H9 (cell line): ENCODE data around the gene KLF13. TPM values are rescaled to one million over a fixed set of nuclear protein-coding genes. Genes with fewer than 3 reads are reported as not detected.

Experiments used
- DNase-seq: peaks from one replicate; pipeline ENCODE4 v3.0.0-alpha.2; 2017
- H2AFZ ChIP-seq: one replicate; pipeline ENCODE4 v1.6.1; 2013; ENCODE audit warnings: mild to moderate bottlenecking, low read length, control low read depth, moderate library complexity
- H2AK5ac ChIP-seq: 2 replicates; pipeline ENCODE4 v1.6.1; 2013; ENCODE audit warnings: low read length, control low read depth, mixed read lengths; ENCODE audit not compliant: insufficient read length
- H2BK120ac ChIP-seq: one replicate; pipeline ENCODE4 v1.6.1; 2013; ENCODE audit warnings: low read depth, mild to moderate bottlenecking, low read length, control low read depth, inconsistent platforms; ENCODE audit not compliant: poor library complexity, severe bottlenecking
- H2BK12ac ChIP-seq: 2 replicates; pipeline ENCODE4 v1.6.1; 2013; ENCODE audit warnings: low read length, control low read depth, mixed read lengths, low read depth; ENCODE audit not compliant: insufficient read length
- H2BK15ac ChIP-seq: 2 replicates; pipeline ENCODE4 v1.6.1; 2013; ENCODE audit warnings: low read depth, low read length, control low read depth
- H2BK20ac ChIP-seq: one replicate; pipeline ENCODE4 v1.6.1; 2013; ENCODE audit warnings: low read depth, mild to moderate bottlenecking, low read length, control low read depth, inconsistent platforms; ENCODE audit not compliant: poor library complexity, severe bottlenecking
- H2BK5ac ChIP-seq: 2 replicates; pipeline ENCODE4 v1.6.1; 2013; ENCODE audit warnings: low read length, control low read depth, mixed read lengths; ENCODE audit not compliant: insufficient read length
- H3K14ac ChIP-seq: 2 replicates; pipeline ENCODE4 v1.6.1; 2013; ENCODE audit warnings: low read length, control low read depth; ENCODE audit not compliant: insufficient read depth
- H3K18ac ChIP-seq: 2 replicates; pipeline ENCODE4 v1.6.1; 2013; ENCODE audit warnings: low read depth, mild to moderate bottlenecking, mixed read lengths, low read length, control low read depth; ENCODE audit not compliant: insufficient read length
- H3K23ac ChIP-seq: 2 replicates; pipeline ENCODE4 v1.6.1; 2013; ENCODE audit warnings: low read length, control low read depth, mixed read lengths, low read depth; ENCODE audit not compliant: insufficient read length
- H3K23me2 ChIP-seq: 2 replicates; pipeline ENCODE4 v1.6.1; 2013; ENCODE audit warnings: low read depth, mild to moderate bottlenecking, mixed read lengths, low read length, control low read depth; ENCODE audit not compliant: insufficient read length, poor library complexity, severe bottlenecking
- H3K27ac ChIP-seq: 2 replicates; pipeline ENCODE4 v1.5.1; 2013; ENCODE audit warnings: low read length, control low read depth, mixed read lengths, low read depth; ENCODE audit not compliant: insufficient read length
- H3K27me3 ChIP-seq: 2 replicates; pipeline ENCODE4 v1.6.1; 2013; ENCODE audit warnings: low read length, control low read depth, inconsistent platforms; ENCODE audit not compliant: insufficient read depth
- H3K4ac ChIP-seq: 2 replicates; pipeline ENCODE4 v1.6.1; 2013; ENCODE audit warnings: low read depth, mild to moderate bottlenecking, control low read depth, inconsistent platforms, low read length, moderate library complexity
- H3K4me1 ChIP-seq: 2 replicates; pipeline ENCODE4 v1.6.1; 2013; ENCODE audit warnings: low read length, control low read depth, inconsistent platforms; ENCODE audit not compliant: insufficient read depth
- H3K4me2 ChIP-seq: 2 replicates; pipeline ENCODE4 v1.6.1; 2013; ENCODE audit warnings: low read length, control low read depth, mixed read lengths; ENCODE audit not compliant: insufficient read length, insufficient read depth
- H3K56ac ChIP-seq: 2 replicates; pipeline ENCODE4 v1.6.1; 2013; ENCODE audit warnings: low read depth, mild to moderate bottlenecking, mixed read lengths, low read length, control low read depth; ENCODE audit not compliant: insufficient read length
- H3K79me1 ChIP-seq: 2 replicates; pipeline ENCODE4 v1.6.1; 2013; ENCODE audit warnings: low read depth, mild to moderate bottlenecking, moderate library complexity, low read length, control low read depth, inconsistent platforms; ENCODE audit not compliant: insufficient read depth, poor library complexity, severe bottlenecking
- H3K79me2 ChIP-seq: 2 replicates; pipeline ENCODE4 v1.6.1; 2013; ENCODE audit warnings: low read length, control low read depth, inconsistent platforms; ENCODE audit not compliant: insufficient read depth
- H3K9ac ChIP-seq: 2 replicates; pipeline ENCODE4 v1.6.1; 2013; ENCODE audit warnings: low read length, control low read depth, mixed read lengths; ENCODE audit not compliant: insufficient read length; ENCODE audit errors: extremely low read depth
- H3K9me3 ChIP-seq: one replicate; pipeline ENCODE4 v1.6.1; 2013; ENCODE audit warnings: low read depth, low read length, inconsistent platforms; ENCODE audit not compliant: control insufficient read depth
- H3T11ph ChIP-seq: one replicate; pipeline ENCODE4 v1.6.1; 2013; ENCODE audit warnings: mild to moderate bottlenecking, low read length, control low read depth, inconsistent platforms
- H4K20me1 ChIP-seq: one replicate; pipeline ENCODE4 v1.6.1; 2013; ENCODE audit not compliant: control insufficient read depth, insufficient read length, insufficient read depth
- H4K5ac ChIP-seq: 2 replicates; pipeline ENCODE4 v1.6.1; 2013; ENCODE audit warnings: low read depth, mild to moderate bottlenecking, mixed read lengths, low read length, control low read depth; ENCODE audit not compliant: insufficient read length
- H4K8ac ChIP-seq: replicated peaks from 2 replicates; pipeline ENCODE4 v1.6.1; 2013; ENCODE audit warnings: low read length, control low read depth, mixed read lengths, low read depth; ENCODE audit not compliant: insufficient read length
- H4K91ac ChIP-seq: 2 replicates; pipeline ENCODE4 v1.6.1; 2013; ENCODE audit warnings: low read depth, mild to moderate bottlenecking, moderate library complexity, mixed read lengths, low read length, control low read depth; ENCODE audit not compliant: insufficient read length
- H3K27ac Mint-ChIP-seq, 3 experiments: 2 replicates in 2 of 3; 3 replicates in 1 of 3; pipeline ENCODE4 v1.8.0; 2020 to 2021; ENCODE audit warnings: mixed read lengths in 3 of 3, mild to moderate bottlenecking in 1 of 3, moderate library complexity in 1 of 3
- H3K27me3 Mint-ChIP-seq: 2 replicates; pipeline ENCODE4 v1.8.0; 2021; ENCODE audit warnings: low read depth, mild to moderate bottlenecking, moderate library complexity, mixed read lengths
- H3K36me3 Mint-ChIP-seq, 3 experiments: 2 replicates in 2 of 3; 3 replicates in 1 of 3; pipeline ENCODE4 v1.8.0; 2020 to 2021; ENCODE audit warnings: low read depth in 3 of 3, mixed read lengths in 3 of 3; ENCODE audit not compliant: insufficient read depth in 1 of 3
- H3K4me1 Mint-ChIP-seq, 2 experiments: 2 replicates each; pipeline ENCODE4 v1.8.0; 2020; ENCODE audit warnings: mixed read lengths in 2 of 2
- H3K4me3 Mint-ChIP-seq, 2 experiments: 2 replicates in 1 of 2; 3 replicates in 1 of 2; pipeline ENCODE4 v1.8.0; 2020 to 2021; ENCODE audit warnings: mild to moderate bottlenecking in 2 of 2, mixed read lengths in 2 of 2, moderate library complexity in 1 of 2
- H3K9me3 Mint-ChIP-seq, 2 experiments: 2 replicates in 1 of 2; 3 replicates in 1 of 2; pipeline ENCODE4 v1.8.0; 2020; ENCODE audit warnings: mild to moderate bottlenecking in 2 of 2, mixed read lengths in 2 of 2, moderate library complexity in 1 of 2
- WGBS: extraction: QIAGEN DNeasy Blood & Tissue Kit; methylation state at CpG from one replicate; pipeline ENCODE4 v1.1.7; 2013; ENCODE audit warnings: missing lambda C conversion rate, low lambda C conversion rate, mixed read lengths; ENCODE audit not compliant: insufficient read length; ENCODE audit errors: extremely low coverage; 5-methylcytosine and 5-hydroxymethylcytosine counted together
- total RNA-seq: library from RNA; stranded (reverse); gene quantifications from 2 replicates; pipeline ENCODE4 v1.2.1, GENCODE V29; 2021
- TF ChIP-seq, protein P1 (sequence below): fragments of 200-600 bp; sonication (generic); conservative IDR thresholded peaks from 3 replicates; pipeline ENCODE4 v1.8.0; 2021; ENCODE audit warnings: antibody characterized with exemption, mild to moderate bottlenecking

The KLF13 gene
- total RNA-seq, 1 experiment from 2014 or later, result 33.4 TPM

DNA sequence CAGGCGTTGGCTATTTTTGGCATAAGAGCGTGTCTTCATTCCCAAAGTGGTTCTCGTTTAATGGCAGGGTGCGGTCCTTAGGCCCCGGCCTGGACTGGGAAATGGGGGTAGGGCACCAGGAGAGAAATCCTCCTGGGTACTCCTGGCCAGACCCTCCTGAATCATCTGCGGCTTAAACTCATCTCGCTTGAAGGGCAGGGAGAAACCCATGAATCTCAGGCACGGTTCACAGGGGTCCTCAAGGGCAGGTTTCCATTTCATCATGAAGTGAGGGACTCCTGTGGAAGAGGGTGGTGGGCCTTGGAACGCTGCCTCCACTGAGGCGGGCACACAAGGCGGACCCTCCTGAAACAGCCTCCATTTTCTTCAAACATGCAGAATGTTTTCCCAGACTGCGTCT is 48.4 kb downstream of the KLF13 start:
- Mint-ChIP-seq H3K9me3 (no peaks in the 10 kb centered on the region), H3K4me3 (no peak overlapping the region), H3K27ac (no peak overlapping the region; a peak in 1 of 7 replicates), H3K4me1 (peaks cover 33 to 35% of the 10 kb centered on the region in 2 experiments), H3K27me3 (no peaks in the 10 kb centered on the region), H3K36me3 (peaks cover 6 to 36% (median 23%) of the 10 kb centered on the region in 3 experiments; a peak in 5 of 7 replicates)
- Histone ChIP-seq H3K4me1 (no peaks in the 10 kb centered on the region; the same call in 1 of the 2 replicates), H2AFZ (no peak overlapping the region), H3K23ac (no peak overlapping the region), H4K20me1 (no peaks in the 10 kb centered on the region), H2BK15ac (no peak overlapping the region), H3T11ph (no peak overlapping the region), H3K18ac (no peak overlapping the region), H2BK20ac (no peak overlapping the region), H3K4ac (no peak overlapping the region), H4K91ac (no peak overlapping the region), H3K27me3 (no peaks in the 10 kb centered on the region), H3K27ac (no peak overlapping the region), H3K79me1 (no peaks in the 10 kb centered on the region), H4K8ac (no peak overlapping the region), H3K4me2 (no peak overlapping the region), H2AK5ac (no peak overlapping the region), H2BK12ac (no peak overlapping the region), H3K9me3 (no peaks in the 10 kb centered on the region), H2BK120ac (no peak overlapping the region), H3K79me2 (no peaks in the 10 kb centered on the region; the same call in 1 of the 2 replicates), H2BK5ac (no peak overlapping the region), H3K56ac (no peak overlapping the region), H3K9ac (no peak overlapping the region), H4K5ac (no peak overlapping the region), H3K14ac (no peak overlapping the region), H3K23me2 (no peaks in the 10 kb centered on the region)
- WGBS, result no CpG with 5 or more reads among the region's 12 CpGs
- no peak for DNase-seq
- TF ChIP-seq, protein P1, sequence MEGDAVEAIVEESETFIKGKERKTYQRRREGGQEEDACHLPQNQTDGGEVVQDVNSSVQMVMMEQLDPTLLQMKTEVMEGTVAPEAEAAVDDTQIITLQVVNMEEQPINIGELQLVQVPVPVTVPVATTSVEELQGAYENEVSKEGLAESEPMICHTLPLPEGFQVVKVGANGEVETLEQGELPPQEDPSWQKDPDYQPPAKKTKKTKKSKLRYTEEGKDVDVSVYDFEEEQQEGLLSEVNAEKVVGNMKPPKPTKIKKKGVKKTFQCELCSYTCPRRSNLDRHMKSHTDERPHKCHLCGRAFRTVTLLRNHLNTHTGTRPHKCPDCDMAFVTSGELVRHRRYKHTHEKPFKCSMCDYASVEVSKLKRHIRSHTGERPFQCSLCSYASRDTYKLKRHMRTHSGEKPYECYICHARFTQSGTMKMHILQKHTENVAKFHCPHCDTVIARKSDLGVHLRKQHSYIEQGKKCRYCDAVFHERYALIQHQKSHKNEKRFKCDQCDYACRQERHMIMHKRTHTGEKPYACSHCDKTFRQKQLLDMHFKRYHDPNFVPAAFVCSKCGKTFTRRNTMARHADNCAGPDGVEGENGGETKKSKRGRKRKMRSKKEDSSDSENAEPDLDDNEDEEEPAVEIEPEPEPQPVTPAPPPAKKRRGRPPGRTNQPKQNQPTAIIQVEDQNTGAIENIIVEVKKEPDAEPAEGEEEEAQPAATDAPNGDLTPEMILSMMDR, result no peak
